ENCODE measurements around the gene VSX1.

DNA sequence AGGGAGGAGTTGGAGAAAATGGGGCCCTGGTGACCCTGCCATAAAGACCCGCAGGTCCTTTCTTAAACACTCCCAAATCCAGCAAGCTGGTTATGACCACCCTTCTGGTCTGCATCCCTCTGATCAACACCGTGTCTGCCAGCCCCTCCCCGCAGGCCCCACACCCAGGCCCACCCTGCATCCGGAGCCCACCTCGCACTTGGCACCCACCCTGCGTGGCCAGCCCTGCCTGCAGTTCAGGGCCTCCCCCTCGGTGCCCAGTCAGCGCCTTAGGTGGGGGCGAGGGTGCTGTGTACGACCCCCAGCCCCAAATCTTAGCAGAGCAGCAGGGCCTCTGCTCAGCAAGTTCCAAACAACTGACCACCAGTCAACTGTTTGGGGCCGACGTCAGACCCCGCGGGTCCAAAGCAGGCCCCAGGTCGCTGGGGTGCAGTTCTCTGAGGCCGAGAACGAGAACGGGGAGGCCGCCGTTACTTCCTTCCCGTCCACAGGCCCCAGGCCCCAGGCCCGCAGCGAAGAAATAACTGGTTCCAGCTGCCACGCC lies 25.2 kb downstream of the VSX1 start:
- TF ChIP-seq, protein P1, sequence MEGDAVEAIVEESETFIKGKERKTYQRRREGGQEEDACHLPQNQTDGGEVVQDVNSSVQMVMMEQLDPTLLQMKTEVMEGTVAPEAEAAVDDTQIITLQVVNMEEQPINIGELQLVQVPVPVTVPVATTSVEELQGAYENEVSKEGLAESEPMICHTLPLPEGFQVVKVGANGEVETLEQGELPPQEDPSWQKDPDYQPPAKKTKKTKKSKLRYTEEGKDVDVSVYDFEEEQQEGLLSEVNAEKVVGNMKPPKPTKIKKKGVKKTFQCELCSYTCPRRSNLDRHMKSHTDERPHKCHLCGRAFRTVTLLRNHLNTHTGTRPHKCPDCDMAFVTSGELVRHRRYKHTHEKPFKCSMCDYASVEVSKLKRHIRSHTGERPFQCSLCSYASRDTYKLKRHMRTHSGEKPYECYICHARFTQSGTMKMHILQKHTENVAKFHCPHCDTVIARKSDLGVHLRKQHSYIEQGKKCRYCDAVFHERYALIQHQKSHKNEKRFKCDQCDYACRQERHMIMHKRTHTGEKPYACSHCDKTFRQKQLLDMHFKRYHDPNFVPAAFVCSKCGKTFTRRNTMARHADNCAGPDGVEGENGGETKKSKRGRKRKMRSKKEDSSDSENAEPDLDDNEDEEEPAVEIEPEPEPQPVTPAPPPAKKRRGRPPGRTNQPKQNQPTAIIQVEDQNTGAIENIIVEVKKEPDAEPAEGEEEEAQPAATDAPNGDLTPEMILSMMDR (conservative IDR thresholded peaks at IDR 0.05 in 1 of 2, IDR thresholded peaks at IDR 0.05 in 1 of 2; ENCODE audit: low read depth in 1 of 2, low read length in 2 of 2) = no peak
- no peak for TF ChIP-seq EZH2 (IDR thresholded peaks at IDR 0.05; ENCODE audit: low read length, missing control alignments)
